GM19023 (cell line): ENCODE measurements around the gene SNTG2.
"Not testable (repeated sequence)": the region's sequence is repeated elsewhere in the genome, so short reads cannot be mapped to it uniquely, and the experiment has no call there.

Experiments
- ATAC-seq: cut with Tn5 transposase; IDR thresholded peaks from one replicate; pipeline ENCODE4 v1.9.1; 2021; ENCODE audit warnings: mild to moderate bottlenecking, moderate library complexity; ENCODE audit not compliant: unreplicated experiment

Gene SNTG2

GRCh38 chr2:1227274-1227900, 276.7 kb downstream of the SNTG2 start:
- no peak for ATAC-seq

- ATAC-seq = not testable (repeated sequence)
Measured at GRCh38 chr2:1229596-1229995, 278.9 kb downstream of the SNTG2 start.

- ATAC-seq = no peak
Measured at GRCh38 chr2:1230155-1230893, 279.7 kb downstream of the SNTG2 start.

- no peak for ATAC-seq
Measured at GRCh38 chr2:1231466-1232063, 280.9 kb downstream of the SNTG2 start.

GRCh38 chr2:1233281-1233680, 282.6 kb downstream of the SNTG2 start:
- no peak for ATAC-seq

GRCh38 chr2:1234731-1235308, 284.2 kb downstream of the SNTG2 start:
- ATAC-seq = no peak

- no peak for ATAC-seq
Measured at GRCh38 chr2:1235806-1236205, 285.2 kb downstream of the SNTG2 start.

- ATAC-seq = no peak
Measured at GRCh38 chr2:1236606-1237005, 286.0 kb downstream of the SNTG2 start.

GRCh38 chr2:1237783-1238182, 287.1 kb downstream of the SNTG2 start:
- no peak for ATAC-seq

GRCh38 chr2:1238598-1239138, 288.0 kb downstream of the SNTG2 start:
- ATAC-seq = no peak

- ATAC-seq = no peak
Measured at GRCh38 chr2:1245193-1245592, 294.5 kb downstream of the SNTG2 start.

- ATAC-seq = no peak
Measured at GRCh38 chr2:1246239-1246638, 295.6 kb downstream of the SNTG2 start.

GRCh38 chr2:1246991-1247390, 296.3 kb downstream of the SNTG2 start:
- ATAC-seq = no peak

GRCh38 chr2:1248187-1248586, 297.5 kb downstream of the SNTG2 start:
- ATAC-seq = no peak

GRCh38 chr2:1249897-1250687, 299.4 kb downstream of the SNTG2 start:
- no peak for ATAC-seq

GRCh38 chr2:1251520-1251919, 300.9 kb downstream of the SNTG2 start:
- no peak for ATAC-seq

GRCh38 chr2:1253629-1254028, 303.0 kb downstream of the SNTG2 start:
- ATAC-seq = no peak

- ATAC-seq = no peak
Measured at GRCh38 chr2:1254662-1255343, 304.2 kb downstream of the SNTG2 start.

- ATAC-seq = no peak
Measured at GRCh38 chr2:1256632-1257324, 306.1 kb downstream of the SNTG2 start.

- ATAC-seq = no peak
Measured at GRCh38 chr2:1257334-1257733, 306.7 kb downstream of the SNTG2 start.
